GM12878 (cell line): ENCODE data around the gene LRRC3C. TPM values are rescaled to one million over a fixed set of nuclear protein-coding genes. Genes with fewer than 3 reads are reported as not detected.

ENCODE experiments used
- ATAC-seq: fragments of 200-7000 bp; cut with Tn5 transposase; 3 replicates; pipeline ENCODE4 v1.9.1; 2020; ENCODE audit warnings: mild to moderate bottlenecking, moderate library complexity
- BruUV-seq: library from RNA; stranded (reverse); fragments of 400-500 nt; replicated peaks from 2 replicates; lab custom pipeline; 2021; lab: Mats Ljungman, UMichigan
- CTCF ChIA-PET: fragments of 300-600 bp; sonication (Branson Sonifier 250); formaldehyde crosslinking; extraction: SDS; loops from one replicate; lab custom pipeline; 2021; ENCODE audit warnings: inconsistent platforms; lab: Yijun Ruan, JAX
- POLR2A ChIA-PET: fragments of 350-600 bp; formaldehyde crosslinking; extraction: SDS; loops from one replicate; lab custom pipeline; 2021; ENCODE audit warnings: inconsistent platforms; lab: Charles Lee
- RAD21 ChIA-PET: fragments of 300-600 bp; sonication (Branson Sonifier 250); formaldehyde crosslinking; loops from one replicate; lab custom pipeline; 2023; ENCODE audit warnings: antibody characterized with exemption; ENCODE audit not compliant: unreplicated experiment; lab: Charles Lee
- SMC1A ChIA-PET: fragments of 300-600 bp; sonication (Branson Sonifier 250); formaldehyde crosslinking; loops from one replicate; lab custom pipeline; 2023; ENCODE audit not compliant: unreplicated experiment, uncharacterized antibody; lab: Charles Lee
- DNase-seq: peaks from one replicate; pipeline ENCODE4 v3.0.0-alpha.2; 2011; ENCODE audit warnings: low read depth, low spot score
- FAIRE-seq: peaks from 3 replicates; lab custom pipeline; 2011; peaks lifted over from hg19 to GRCh38; lab: Jason Lieb, UNC
- H2AFZ ChIP-seq: 2 replicates; pipeline ENCODE4 v1.6.0; 2011; ENCODE audit warnings: low read depth, low read length, control low read depth; ENCODE audit not compliant: control insufficient read depth
- H3K27ac ChIP-seq: 2 replicates; pipeline ENCODE4 v1.5.1; 2011; ENCODE audit warnings: control low read depth; ENCODE audit not compliant: control insufficient read depth, insufficient read depth
- H3K27me3 ChIP-seq, 2 experiments: replicated peaks in 1 of 2; 2 replicates each; pipeline versions ENCODE4 v1.6.0 to v1.6.1; 2011; ENCODE audit warnings: low read length in 1 of 2; ENCODE audit not compliant: control insufficient read depth in 2 of 2, insufficient read depth in 2 of 2
- H3K36me3 ChIP-seq, 2 experiments: 2 replicates each; pipeline ENCODE4 v1.5.1; 2011; ENCODE audit warnings: low read length in 1 of 2; ENCODE audit not compliant: control insufficient read depth in 2 of 2, insufficient read depth in 2 of 2
- H3K4me1 ChIP-seq: 2 replicates; pipeline ENCODE4 v1.6.1; 2011; ENCODE audit warnings: mild to moderate bottlenecking, low read length, moderate library complexity, mixed read lengths; ENCODE audit not compliant: control insufficient read depth, insufficient read depth
- H3K4me2 ChIP-seq: 2 replicates; pipeline ENCODE4 v1.6.0; 2011; ENCODE audit warnings: control low read depth; ENCODE audit not compliant: control insufficient read depth, insufficient read depth
- H3K4me3 ChIP-seq: fragments of 200-600 bp; sonication (generic); 2 replicates; pipeline ENCODE4 v1.5.1; 2016
- H3K79me2 ChIP-seq: 2 replicates; pipeline ENCODE4 v1.6.0; 2011; ENCODE audit warnings: low read length; ENCODE audit not compliant: control insufficient read depth, insufficient read depth
- H3K9ac ChIP-seq: 2 replicates; pipeline ENCODE4 v1.8.0; 2011; ENCODE audit warnings: low read length, control low read depth, mixed read lengths; ENCODE audit not compliant: control insufficient read depth, insufficient read depth
- H3K9me3 ChIP-seq: replicated peaks from 3 replicates; pipeline ENCODE4 v1.5.1; 2011; ENCODE audit warnings: mild to moderate bottlenecking, low read length; ENCODE audit not compliant: control insufficient read depth, insufficient read depth
- H4K20me1 ChIP-seq: 2 replicates; pipeline ENCODE4 v1.6.0; 2011; ENCODE audit not compliant: control insufficient read depth, insufficient read depth
- BRCA1 ChIP-seq: IDR thresholded peaks from 2 replicates; pipeline ENCODE4 v1.6.1; 2011; ENCODE audit warnings: low read depth, low read length, improper control_type of control experiment
- CBX3 ChIP-seq: fragments of 200-600 bp; sonication (generic); IDR thresholded peaks from 2 replicates; pipeline ENCODE4 v1.6.1; 2016; ENCODE audit warnings: low read depth, borderline replicate concordance
- CHD1 ChIP-seq: IDR thresholded peaks from 2 replicates; pipeline ENCODE4 v1.6.1; 2012; ENCODE audit warnings: low read depth, low read length, improper control_type of control experiment
- CHD2 ChIP-seq: IDR thresholded peaks from 2 replicates; pipeline ENCODE4 v1.6.1; 2011; ENCODE audit warnings: low read depth, low read length, improper control_type of control experiment, borderline replicate concordance
- DPF2 ChIP-seq: fragments of 450-650 bp; IDR thresholded peaks from 2 replicates; pipeline ENCODE4 v1.6.1; 2017; ENCODE audit warnings: mild to moderate bottlenecking
- EED ChIP-seq: sonication (generic); IDR thresholded peaks from 2 replicates; pipeline ENCODE4 v1.6.1; 2016; ENCODE audit warnings: antibody characterized with exemption, low read depth
- ELK1 ChIP-seq: IDR thresholded peaks from 2 replicates; pipeline ENCODE4 v1.6.1; 2012; ENCODE audit warnings: low read depth, low read length, improper control_type of control experiment
- FOS ChIP-seq: IDR thresholded peaks from 3 replicates; pipeline ENCODE4 v1.6.1; 2011; ENCODE audit warnings: borderline replicate concordance; ENCODE audit not compliant: insufficient read length; ENCODE audit errors: extremely low read depth
- IRF3 ChIP-seq: fragments of 450-650 bp; IDR thresholded peaks from 2 replicates; pipeline ENCODE4 v1.6.1; 2014; ENCODE audit warnings: mild to moderate bottlenecking
- JUND ChIP-seq: IDR thresholded peaks from 2 replicates; pipeline ENCODE4 v1.6.1; 2012; ENCODE audit warnings: low read depth, mild to moderate bottlenecking, low read length, improper control_type of control experiment, moderate library complexity
- KAT2A ChIP-seq: conservative IDR thresholded peaks from 2 replicates; pipeline ENCODE4 v1.6.1; 2011; ENCODE audit warnings: low read depth, low read length; ENCODE audit not compliant: control insufficient read depth
- MTA2 ChIP-seq: fragments of 450-650 bp; IDR thresholded peaks from 2 replicates; pipeline ENCODE4 v1.6.1; 2016; ENCODE audit warnings: low read depth, mild to moderate bottlenecking, moderate library complexity
- MYB ChIP-seq: fragments of 150-350 bp; IDR thresholded peaks from 2 replicates; pipeline ENCODE4 v1.6.1; 2014; ENCODE audit warnings: mild to moderate bottlenecking, low read depth, low read length, borderline replicate concordance
- NFYB ChIP-seq: IDR thresholded peaks from 2 replicates; pipeline ENCODE4 v1.6.1; 2011; ENCODE audit warnings: low read depth, mild to moderate bottlenecking, low read length, improper control_type of control experiment, moderate library complexity; ENCODE audit not compliant: insufficient read depth
- POLR2A ChIP-seq: IDR thresholded peaks from 2 replicates; pipeline ENCODE4 v1.6.1; 2011; ENCODE audit warnings: low read depth, mild to moderate bottlenecking, low read length
- RELA ChIP-seq: fragments of 450-650 bp; IDR thresholded peaks from 2 replicates; pipeline ENCODE4 v1.8.0; 2014; ENCODE audit warnings: borderline replicate concordance; ENCODE audit not compliant: partially characterized antibody
- RUNX3 ChIP-seq: IDR thresholded peaks from 2 replicates; pipeline ENCODE4 v1.6.1; 2012; ENCODE audit warnings: low read length, inconsistent platforms
- SIN3A ChIP-seq: IDR thresholded peaks from 2 replicates; pipeline ENCODE4 v1.6.1; 2012; ENCODE audit warnings: low read depth, low read length, improper control_type of control experiment
- SUPT20H ChIP-seq: IDR thresholded peaks from 2 replicates; pipeline ENCODE4 v1.6.1; 2011; ENCODE audit warnings: low read depth, mild to moderate bottlenecking, low read length, moderate library complexity, borderline replicate concordance; ENCODE audit not compliant: control insufficient read depth
- USF1 ChIP-seq: IDR thresholded peaks from 2 replicates; pipeline ENCODE4 v1.6.1; 2011; ENCODE audit warnings: borderline replicate concordance, low read depth, mild to moderate bottlenecking, moderate library complexity, mixed read lengths, low read length; ENCODE audit not compliant: insufficient read depth; ENCODE audit errors: extremely low read length
- ZNF207 ChIP-seq: fragments of 450-650 bp; IDR thresholded peaks from 2 replicates; pipeline ENCODE4 v1.6.1; 2014; ENCODE audit warnings: antibody characterized with exemption, mild to moderate bottlenecking, borderline replicate concordance
- ZNF217 ChIP-seq: fragments of 450-650 bp; IDR thresholded peaks from 2 replicates; pipeline ENCODE4 v1.6.1; 2017; ENCODE audit warnings: antibody characterized with exemption, mild to moderate bottlenecking
- WGBS: methylation state at CpG from one replicate; pipeline ENCODE4 v1.1.6; 2016; ENCODE audit warnings: low lambda C conversion rate; ENCODE audit not compliant: insufficient replicate concordance, insufficient coverage; ENCODE audit errors: missing lambda C conversion rate; 5-methylcytosine and 5-hydroxymethylcytosine counted together
- in situ Hi-C: fragments of 300-500 bp; cut with MboI; formaldehyde crosslinking; loops from 9 replicates; pipeline ENCODE4 v1.14.3; 2018; ENCODE audit warnings: mixed read lengths
- intact Hi-C: fragments of 100-400 bp; cut with micrococcal nuclease; formaldehyde crosslinking; loops from one replicate; pipeline ENCODE4 v1.14.2; 2022; ENCODE audit not compliant: unreplicated experiment
- polyA plus RNA-seq, 11 experiments: library from polyadenylated mRNA; depleted of rRNA in 4 of 11; unstranded in 6 of 11; stranded (reverse) in 5 of 11; fragments of >200 nt; fragmentation: Nextera tagmentation in 4 of 11; fragmentation: Illumina TruSeq in 1 of 11; extraction: Ambion mirVana in 4 of 11; extraction: Trizol in 1 of 11; gene quantifications; 1 replicate in 1 of 11; 2 replicates in 10 of 11; pipeline versions ENCODE4 v1.2.1 to v1.2.3, GENCODE V29; 2011 to 2016; ENCODE audit warnings: inconsistent platforms in 2 of 11, missing spikeins in 2 of 11, low read depth in 1 of 11
- total RNA-seq, 4 experiments: library from RNA; depleted of rRNA in 3 of 4; stranded (reverse); fragments of >200 nt in 3 of 4; fragmentation: Illumina TruSeq in 1 of 4; extraction: Trizol in 1 of 4; gene quantifications; 2 replicates each; pipeline versions ENCODE4 v1.2.1 to v1.2.3, GENCODE V29; 2013 to 2021

Gene LRRC3C
- total and polyA plus RNA-seq, 10 of the 15 experiments (the other 5 are each of a cell fraction or from before 2014, with no cell fraction given) = not detected

- ATAC-seq = peak; percentile 54
- Histone ChIP-seq H4K20me1 (no peaks in the 10 kb centered on the region), H3K27me3 (no peaks in the 10 kb centered on the region), H3K79me2 (peaks cover 42% of the 10 kb centered on the region), H3K9ac (peak overlapping the region; percentile 83; the same call in 1 of the 2 replicates), H3K4me1 (peaks cover 21% of the 10 kb centered on the region), H3K36me3 (peaks cover under 1% of the 10 kb centered on the region in 2 experiments; a peak in 2 of 4 replicates), H3K27ac (peak overlapping the region; percentile 82; the same call in 1 of the 2 replicates), H2AFZ (no peak overlapping the region; the same call in 1 of the 2 replicates), H3K4me2 (peak overlapping the region; percentile 84), H3K4me3 (peak overlapping the region; percentile 87; the same call in 1 of the 2 replicates), H3K9me3 (no peaks in the 10 kb centered on the region)
- ChIA-PET CTCF (interaction anchor here (1.4 to 2.9 kb wide), 2 partner anchors 10 to 56 kb away, joined by 7 to 33 read pairs; no protein-coding TSS in a partner anchor), RAD21 (interaction anchor here (0.6 to 2.4 kb wide), 6 partner anchors 10 to 187 kb away, joined by 3 to 15 read pairs (median 3); partner anchors contain the start of gene PSMD3), POLR2A (interaction anchor here (0.6 to 6.4 kb wide), 6 partner anchors 10 to 85 kb away, joined by 3 to 64 read pairs (median 4); partner anchors contain the start of gene PSMD3), SMC1A (interaction anchor here (0.8 to 5.7 kb wide), 5 partner anchors 9 to 60 kb away, joined by 3 to 46 read pairs (median 4); no protein-coding TSS in a partner anchor)
- WGBS = 20% methylated on average over 8 of the region's 8 CpGs
- no peak for FAIRE-seq
- no peak for DNase-seq
- intact Hi-C loops (loop anchor here (5.0 kb wide), 2 partner anchors 53 to 172 kb away; partner anchors contain the start of gene PSMD3), in situ Hi-C loops (no loop called here)
- BruUV-seq = no TSS peak
- no peak for TF ChIP-seq SIN3A
- peak; percentile 68 for TF ChIP-seq EED
- no peak for TF ChIP-seq CHD1
- TF ChIP-seq MYB = no peak
- TF ChIP-seq RELA = no peak
- peak; percentile 93 for TF ChIP-seq RUNX3
- no peak for TF ChIP-seq IRF3
- TF ChIP-seq SUPT20H = no peak
- TF ChIP-seq ELK1 = no peak
- no peak for TF ChIP-seq FOS
- TF ChIP-seq ZNF207 = no peak
- no peak for TF ChIP-seq CHD2
- no peak for TF ChIP-seq JUND
- no peak for TF ChIP-seq ZNF217
- no peak for TF ChIP-seq DPF2
- TF ChIP-seq POLR2A = no peak
- no peak for TF ChIP-seq KAT2A
- peak; percentile 41; the same call in 1 of the 2 replicates for TF ChIP-seq MTA2
- no peak for TF ChIP-seq USF1
- TF ChIP-seq BRCA1 = no peak
- TF ChIP-seq NFYB = no peak
- no peak for TF ChIP-seq CBX3
These were observed 1.5 kb downstream of the LRRC3C start for GRCh38 chr17:39928858-39929645.
